Kidney epithelial cell (primary cell): ENCODE data around the gene TLE3. TPM values are rescaled to one million over a fixed set of nuclear protein-coding genes. Genes with fewer than 3 reads are reported as not detected.

Experiments
- DNase-seq: peaks from one replicate; pipeline ENCODE4 v3.0.0-alpha.2; 2010; ENCODE audit warnings: low read depth
- H3K27me3 ChIP-seq: 2 replicates; pipeline ENCODE4 v1.6.0; 2011; ENCODE audit warnings: low read length; ENCODE audit not compliant: control insufficient read depth, insufficient read depth
- H3K36me3 ChIP-seq: 2 replicates; pipeline ENCODE4 v1.5.1; 2011; ENCODE audit warnings: low read length; ENCODE audit not compliant: control insufficient read depth, insufficient read depth
- H3K4me3 ChIP-seq: 2 replicates; pipeline ENCODE4 v1.5.1; 2011; ENCODE audit warnings: low read depth, mild to moderate bottlenecking, control low read depth, low read length
- total RNA-seq: library from RNA; depleted of rRNA; stranded (reverse); fragments of >200 nt; gene quantifications from 2 replicates; pipeline ENCODE4 v1.2.3, GENCODE V29; 2015
- TF ChIP-seq, protein P1 (sequence below): IDR thresholded peaks from 2 replicates; pipeline ENCODE4 v1.5.1; 2011; ENCODE audit warnings: mild to moderate bottlenecking, moderate library complexity, low read length, control low read depth, inconsistent platforms; ENCODE audit not compliant: insufficient read depth, poor library complexity, severe bottlenecking

Gene TLE3
- total RNA-seq, 1 donor from 2014 or later = 67.5 TPM

DNA sequence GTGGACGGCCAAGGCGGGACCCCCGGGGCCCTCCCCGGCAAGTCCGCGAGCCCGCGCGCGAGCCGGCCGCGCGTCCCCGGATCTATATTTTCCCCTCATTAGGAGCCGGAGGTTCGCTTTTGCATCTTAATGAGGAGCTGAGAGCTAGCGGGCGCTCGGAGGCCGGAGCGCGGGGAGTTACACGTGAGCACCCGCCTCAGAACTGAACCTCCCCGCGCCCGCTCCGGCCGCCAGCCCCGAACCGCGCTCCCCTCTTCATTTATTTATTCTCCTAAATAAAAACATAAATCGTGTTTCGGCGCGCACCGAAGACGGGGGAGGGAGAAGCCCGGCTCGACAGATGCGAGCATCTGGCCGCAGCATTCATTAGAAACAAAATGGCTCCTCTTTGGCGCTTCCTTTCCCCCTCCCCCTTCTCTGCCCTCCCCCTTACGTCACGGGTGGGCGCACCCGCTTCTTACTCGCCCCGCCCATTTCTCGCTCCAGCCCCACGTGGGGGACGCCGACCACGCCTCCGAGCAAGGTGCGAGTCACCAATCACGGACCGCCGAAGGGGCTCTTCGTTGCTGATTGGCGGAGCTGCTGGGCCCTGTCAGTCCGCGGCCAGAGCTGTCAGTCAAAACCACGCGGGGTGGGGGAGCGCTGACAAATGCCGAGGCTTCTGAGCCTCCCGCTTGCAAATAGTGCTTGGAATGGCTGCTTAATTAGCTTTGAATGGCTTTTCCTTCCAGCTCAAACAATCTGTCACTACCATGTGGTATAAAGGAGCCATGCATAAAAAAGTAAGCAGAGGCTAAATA, 1.6 kb upstream of the TLE3 start:
- Histone ChIP-seq H3K27me3 (peaks cover 10% of the 10 kb centered on the region), H3K36me3 (no peaks in the 10 kb centered on the region), H3K4me3 (peak overlapping the region; percentile 49)
- TF ChIP-seq, protein P1, sequence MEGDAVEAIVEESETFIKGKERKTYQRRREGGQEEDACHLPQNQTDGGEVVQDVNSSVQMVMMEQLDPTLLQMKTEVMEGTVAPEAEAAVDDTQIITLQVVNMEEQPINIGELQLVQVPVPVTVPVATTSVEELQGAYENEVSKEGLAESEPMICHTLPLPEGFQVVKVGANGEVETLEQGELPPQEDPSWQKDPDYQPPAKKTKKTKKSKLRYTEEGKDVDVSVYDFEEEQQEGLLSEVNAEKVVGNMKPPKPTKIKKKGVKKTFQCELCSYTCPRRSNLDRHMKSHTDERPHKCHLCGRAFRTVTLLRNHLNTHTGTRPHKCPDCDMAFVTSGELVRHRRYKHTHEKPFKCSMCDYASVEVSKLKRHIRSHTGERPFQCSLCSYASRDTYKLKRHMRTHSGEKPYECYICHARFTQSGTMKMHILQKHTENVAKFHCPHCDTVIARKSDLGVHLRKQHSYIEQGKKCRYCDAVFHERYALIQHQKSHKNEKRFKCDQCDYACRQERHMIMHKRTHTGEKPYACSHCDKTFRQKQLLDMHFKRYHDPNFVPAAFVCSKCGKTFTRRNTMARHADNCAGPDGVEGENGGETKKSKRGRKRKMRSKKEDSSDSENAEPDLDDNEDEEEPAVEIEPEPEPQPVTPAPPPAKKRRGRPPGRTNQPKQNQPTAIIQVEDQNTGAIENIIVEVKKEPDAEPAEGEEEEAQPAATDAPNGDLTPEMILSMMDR = no peak
- peak; percentile 92 for DNase-seq

DNA sequence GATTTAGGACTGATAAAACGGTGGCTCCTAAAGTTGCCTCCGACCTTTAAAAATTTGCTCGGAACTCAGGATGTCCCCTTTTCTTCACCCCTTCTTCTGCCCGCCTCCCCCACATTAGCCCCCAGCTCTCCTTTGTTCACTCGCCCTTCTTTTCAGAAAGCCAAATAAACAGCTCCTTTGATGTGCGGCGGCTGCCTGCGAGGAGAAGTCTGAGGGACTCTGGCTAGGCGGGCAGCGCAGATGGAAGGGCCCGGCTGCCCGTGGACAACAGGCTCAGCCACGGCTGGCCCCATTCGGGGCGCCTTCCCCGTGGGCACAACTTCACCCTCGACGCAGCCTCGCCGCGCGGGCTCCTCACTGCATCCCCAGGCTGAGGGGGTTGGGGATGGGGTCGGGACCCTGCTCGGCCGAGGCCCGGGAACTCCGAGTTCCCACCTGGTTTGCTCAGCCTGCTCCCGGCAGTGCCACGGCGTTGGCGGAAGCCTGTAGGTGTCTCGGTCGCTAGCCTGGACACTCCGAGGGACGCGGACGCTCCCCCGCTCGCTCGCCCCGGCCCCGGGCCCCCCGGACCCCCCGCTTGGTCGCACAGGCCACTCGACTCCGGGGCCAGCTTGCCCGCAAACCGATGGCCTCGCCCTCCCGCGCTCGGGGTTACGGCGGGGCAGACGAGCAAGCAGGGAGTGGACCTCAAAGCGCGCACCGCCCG, 897 bp upstream of the TLE3 start:
- no peaks in the 10 kb centered on the region for H3K36me3 ChIP-seq
- H3K27me3 ChIP-seq = peaks cover 10% of the 10 kb centered on the region
- peak overlapping the region; percentile 49 for H3K4me3 ChIP-seq
- TF ChIP-seq, protein P1 = no peak
- no peak for DNase-seq

DNA sequence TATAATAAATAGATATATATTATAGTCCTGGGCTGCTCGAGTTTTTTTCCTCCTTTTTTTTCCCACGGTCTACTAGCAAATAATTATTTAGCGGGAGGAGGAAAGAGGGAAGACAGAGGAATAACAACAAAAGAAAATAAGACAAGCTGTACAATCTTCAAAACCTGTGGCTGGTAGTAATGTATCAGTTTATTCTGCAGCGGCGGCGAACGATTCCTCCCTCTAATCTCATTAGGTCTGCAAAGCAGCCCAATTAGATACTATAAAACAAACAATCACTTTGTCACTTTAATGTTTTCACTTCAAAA, 390 bp upstream of the TLE3 start:
- TF ChIP-seq, protein P1 = no peak
- H3K27me3 ChIP-seq = peaks cover 9% of the 10 kb centered on the region
- no peak for DNase-seq
- H3K4me3 ChIP-seq = no peak overlapping the region
- no peaks in the 10 kb centered on the region for H3K36me3 ChIP-seq

DNA sequence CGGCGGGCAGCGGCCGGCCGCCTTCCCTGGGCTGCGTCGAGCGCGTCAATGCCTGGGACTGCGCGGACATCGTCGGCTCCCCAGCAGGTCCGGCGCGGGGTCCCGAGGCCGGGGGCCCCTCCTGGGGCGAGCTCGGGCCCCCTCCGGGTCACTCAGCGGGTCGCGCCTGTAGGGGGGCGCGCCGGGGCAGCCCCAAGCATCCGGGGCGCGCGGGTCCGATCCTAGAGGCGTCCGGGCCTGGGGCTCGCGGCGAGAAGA, 725 bp downstream of the TLE3 start:
- Histone ChIP-seq H3K4me3 (peak overlapping the region; percentile 61), H3K27me3 (no peaks in the 10 kb centered on the region), H3K36me3 (no peaks in the 10 kb centered on the region)
- no peak for DNase-seq
- TF ChIP-seq, protein P1 = no peak

DNA sequence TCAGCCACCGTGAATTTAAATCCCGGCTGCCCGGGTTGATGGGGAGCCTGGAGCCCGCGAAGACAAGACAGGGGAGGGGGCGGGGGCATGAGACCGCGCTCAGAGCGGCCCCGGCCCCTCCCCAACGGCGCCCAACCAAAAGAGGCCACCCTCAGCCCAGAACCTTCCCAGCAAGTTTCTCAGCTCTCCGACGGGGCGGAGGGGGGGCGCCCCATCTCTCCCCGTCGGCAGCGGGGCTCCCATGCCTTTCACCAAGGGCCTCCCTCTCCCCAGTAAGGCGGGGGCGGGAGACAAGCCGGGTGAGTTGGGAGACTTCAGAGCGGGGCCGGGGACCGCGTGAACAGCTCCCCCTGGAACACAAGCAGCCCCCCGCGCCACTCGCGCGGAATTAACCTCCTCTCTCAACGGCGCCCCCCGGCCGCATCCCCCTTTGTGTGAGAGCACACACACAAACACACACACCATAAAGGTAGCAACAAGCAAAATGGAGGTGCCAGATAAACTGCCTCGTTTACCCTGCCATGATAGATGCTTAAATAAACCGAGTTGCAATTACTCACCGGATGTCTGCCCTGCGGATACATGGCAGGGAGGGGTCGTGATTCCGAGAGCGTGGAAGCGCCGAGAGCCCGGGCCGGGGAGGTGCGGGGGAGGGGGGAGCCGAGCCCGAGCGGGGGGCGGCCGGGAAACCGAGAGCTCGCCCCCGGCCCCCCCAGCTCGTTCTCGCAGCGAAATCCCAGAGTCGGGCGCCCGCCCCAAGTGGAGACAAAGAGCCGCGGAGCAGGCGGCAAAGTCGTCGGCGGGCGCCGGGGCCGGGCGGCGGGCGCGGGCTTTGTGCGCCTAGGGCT, 1.3 kb downstream of the TLE3 start:
- TF ChIP-seq, protein P1 = no peak
- Histone ChIP-seq H3K4me3 (peak overlapping the region; percentile 61), H3K27me3 (no peaks in the 10 kb centered on the region), H3K36me3 (no peaks in the 10 kb centered on the region)
- no peak for DNase-seq
